Mononuclear cell (primary cell): ENCODE results near the gene PARVA. TPM values are rescaled to one million over a fixed set of nuclear protein-coding genes. Genes with fewer than 3 reads are reported as not detected.

Source experiments
- H3K27me3 ChIP-seq: 2 replicates; pipeline ENCODE4 v1.6.0; 2011; ENCODE audit warnings: low read length, control low read depth; ENCODE audit not compliant: insufficient read depth
- H3K4me1 ChIP-seq: 2 replicates; pipeline ENCODE4 v1.5.1; 2011; ENCODE audit warnings: mild to moderate bottlenecking, low read length, control low read depth; ENCODE audit not compliant: insufficient read depth
- H3K4me3 ChIP-seq: 2 replicates; pipeline ENCODE4 v1.5.1; 2011; ENCODE audit warnings: mild to moderate bottlenecking, low read length, moderate library complexity
- H3K9me3 ChIP-seq: 2 replicates; pipeline ENCODE4 v1.5.1; 2011; ENCODE audit warnings: low read depth, mild to moderate bottlenecking, control low read depth, low read length
- total RNA-seq: library from RNA; depleted of rRNA; stranded (reverse); fragments of >200 nt; gene quantifications from one replicate; pipeline ENCODE4 v1.2.3, GENCODE V29; 2012

The PARVA gene
- total RNA-seq, 1 donor = 0.21 TPM

DNA sequence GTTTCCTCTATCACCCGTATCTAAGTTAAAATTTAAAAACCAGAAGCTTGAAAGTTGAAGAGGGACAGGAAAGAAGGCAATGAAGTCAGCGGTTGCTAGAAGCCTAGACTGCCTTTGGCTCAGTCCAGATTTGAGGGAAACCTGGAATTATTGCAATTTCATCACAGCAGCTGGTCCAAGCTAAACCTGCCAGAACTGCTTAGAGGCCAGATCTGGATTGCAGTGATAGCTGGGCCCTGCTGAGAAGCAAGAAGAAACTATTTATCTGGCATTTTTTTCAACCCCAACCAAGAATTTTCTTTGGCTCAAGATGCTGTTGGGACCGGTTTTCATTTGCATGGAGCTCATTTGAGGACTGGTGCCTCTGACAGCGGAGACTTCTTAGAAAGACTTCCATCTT is 175.3 kb downstream of the PARVA start:
- Histone ChIP-seq H3K4me1 (no peaks in the 10 kb centered on the region), H3K27me3 (no peaks in the 10 kb centered on the region), H3K4me3 (no peak overlapping the region), H3K9me3 (peaks cover 9% of the 10 kb centered on the region)

DNA sequence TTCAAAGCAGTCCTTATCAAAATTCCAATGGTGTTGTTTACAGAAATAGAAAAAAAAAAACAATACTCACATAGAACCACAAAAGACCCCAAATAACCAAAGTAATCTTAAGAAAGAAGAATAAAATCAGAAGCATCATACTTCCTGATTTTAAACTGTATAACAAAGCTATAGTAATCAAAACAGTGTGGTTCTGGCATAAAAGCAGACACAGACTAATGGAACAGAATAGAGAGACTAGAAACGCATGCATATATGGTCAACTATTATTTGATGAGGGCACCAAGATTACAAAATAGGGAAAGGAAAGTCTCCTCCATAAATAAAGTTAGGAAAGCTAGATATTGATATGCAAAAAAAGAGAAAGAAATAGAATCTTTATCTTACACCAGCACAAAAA is 176.8 kb downstream of the PARVA start:
- Histone ChIP-seq H3K27me3 (no peaks in the 10 kb centered on the region), H3K4me3 (no peak overlapping the region), H3K4me1 (no peaks in the 10 kb centered on the region), H3K9me3 (peaks cover 9% of the 10 kb centered on the region)

DNA sequence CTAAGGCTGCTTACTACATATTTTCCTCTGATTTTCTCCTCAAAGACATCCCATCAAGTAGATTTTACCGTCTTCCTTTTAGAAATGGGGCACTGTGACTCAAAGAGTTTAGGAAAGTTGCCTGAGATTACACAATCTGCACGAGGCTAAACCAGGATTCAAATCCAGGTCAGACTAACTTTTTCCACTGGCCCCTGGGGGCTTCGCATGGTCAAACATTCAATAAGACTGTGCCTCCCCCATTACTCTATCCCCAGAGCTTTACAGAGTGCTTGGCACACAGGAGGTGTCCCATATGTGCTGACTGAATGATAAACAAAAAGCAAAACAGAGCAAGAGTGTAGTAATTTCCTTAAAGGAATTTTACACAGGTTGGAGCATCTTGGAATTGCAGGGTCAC is 178.8 kb downstream of the PARVA start:
- Histone ChIP-seq H3K4me3 (no peak overlapping the region), H3K27me3 (peaks cover 3% of the 10 kb centered on the region), H3K9me3 (peaks cover 9% of the 10 kb centered on the region), H3K4me1 (no peaks in the 10 kb centered on the region)

DNA sequence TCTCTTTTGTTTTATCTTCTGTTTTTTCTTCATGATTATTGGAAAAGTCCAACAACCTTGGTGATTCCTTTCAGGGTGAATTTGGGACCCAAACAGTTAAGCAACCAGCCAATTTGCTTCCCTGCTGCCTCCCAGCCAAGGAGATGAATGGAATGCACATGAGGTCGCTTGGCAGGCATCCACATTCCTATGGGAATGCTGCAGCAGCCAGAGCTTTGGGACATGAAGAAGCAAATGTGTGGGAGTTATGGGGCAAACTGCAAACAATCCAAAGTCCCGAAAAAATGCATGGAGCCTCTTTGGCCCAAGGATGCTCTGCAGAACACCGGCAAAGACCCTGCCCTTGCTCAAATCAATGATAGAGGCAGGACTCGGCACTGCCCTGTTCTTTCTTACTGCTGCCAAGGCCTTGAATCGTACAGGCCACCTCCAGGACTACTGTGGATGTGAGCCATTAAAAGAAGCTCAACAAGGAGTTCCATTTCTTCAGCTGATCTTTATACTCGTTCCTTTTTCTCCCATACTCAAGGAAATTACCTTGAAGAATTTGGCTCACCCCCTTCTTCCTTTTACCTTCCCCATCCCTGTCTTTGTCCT is 179.5 kb downstream of the PARVA start:
- Histone ChIP-seq H3K4me3 (no peak overlapping the region), H3K4me1 (no peaks in the 10 kb centered on the region), H3K27me3 (peaks cover 3% of the 10 kb centered on the region), H3K9me3 (peaks cover 9% of the 10 kb centered on the region)

DNA sequence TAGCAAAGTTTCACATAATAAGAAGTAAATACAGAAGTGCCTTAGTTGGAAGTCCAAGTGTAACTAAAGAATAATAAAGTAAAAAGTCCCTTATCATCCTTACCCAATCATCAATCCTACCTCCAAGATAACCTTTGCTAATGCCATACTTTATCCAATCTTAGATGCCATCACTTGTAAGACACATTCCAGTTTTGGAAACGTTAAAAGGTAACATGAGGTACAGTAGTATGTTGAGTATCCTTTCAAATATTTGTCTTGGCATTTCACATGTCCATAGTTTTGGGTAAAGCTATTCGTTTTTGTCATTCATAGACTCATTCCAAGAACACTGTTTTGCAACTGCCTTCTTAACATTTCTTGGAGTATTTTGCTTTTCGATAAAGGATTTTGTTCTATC is 181.6 kb downstream of the PARVA start:
- no peaks in the 10 kb centered on the region for H3K4me1 ChIP-seq
- no peak overlapping the region for H3K4me3 ChIP-seq
- H3K9me3 ChIP-seq = peaks cover 4% of the 10 kb centered on the region
- peaks cover 3% of the 10 kb centered on the region for H3K27me3 ChIP-seq

DNA sequence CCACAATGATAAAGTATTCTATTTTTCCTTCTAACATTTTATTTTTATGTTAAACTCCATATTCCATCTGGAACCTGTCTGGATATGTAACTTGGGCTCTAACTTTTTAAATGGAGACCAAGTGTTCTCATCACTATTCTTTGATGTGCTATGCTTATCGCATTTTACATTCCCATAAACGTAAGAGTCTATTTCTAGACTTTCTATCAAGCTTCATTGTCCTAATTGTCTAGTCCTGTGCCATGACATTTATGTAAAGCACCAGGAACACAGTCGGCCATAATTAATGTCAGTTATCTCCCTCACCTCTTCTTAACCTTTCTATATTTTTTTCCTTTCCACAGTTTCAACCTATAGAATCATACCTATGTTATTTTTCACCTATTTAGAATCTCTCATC is 183.0 kb downstream of the PARVA start:
- H3K9me3 ChIP-seq = no peaks in the 10 kb centered on the region
- H3K27me3 ChIP-seq = peaks cover 3% of the 10 kb centered on the region
- no peak overlapping the region for H3K4me3 ChIP-seq
- no peaks in the 10 kb centered on the region for H3K4me1 ChIP-seq

DNA sequence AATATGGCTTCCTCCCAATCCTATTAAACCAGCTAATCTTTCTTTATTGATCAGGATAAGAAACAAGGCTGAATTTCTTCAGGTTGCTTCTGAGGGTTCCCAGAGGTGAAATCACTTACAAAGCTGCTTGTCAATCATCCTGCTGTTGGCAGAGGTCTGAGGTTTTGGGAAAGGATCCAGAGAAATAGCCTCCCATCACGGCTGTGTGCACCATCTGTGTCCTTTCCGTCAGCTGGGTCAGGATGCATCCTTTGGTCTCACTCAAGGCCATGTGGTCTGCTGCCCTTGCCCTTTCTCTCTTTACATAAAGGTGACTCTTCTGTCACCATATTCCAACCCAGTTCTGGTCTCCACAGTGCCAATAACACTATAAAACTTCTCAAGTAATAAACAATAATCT is 183.5 kb downstream of the PARVA start:
- H3K27me3 ChIP-seq = peaks cover 3% of the 10 kb centered on the region
- H3K4me1 ChIP-seq = no peaks in the 10 kb centered on the region
- H3K9me3 ChIP-seq = no peaks in the 10 kb centered on the region
- no peak overlapping the region for H3K4me3 ChIP-seq

DNA sequence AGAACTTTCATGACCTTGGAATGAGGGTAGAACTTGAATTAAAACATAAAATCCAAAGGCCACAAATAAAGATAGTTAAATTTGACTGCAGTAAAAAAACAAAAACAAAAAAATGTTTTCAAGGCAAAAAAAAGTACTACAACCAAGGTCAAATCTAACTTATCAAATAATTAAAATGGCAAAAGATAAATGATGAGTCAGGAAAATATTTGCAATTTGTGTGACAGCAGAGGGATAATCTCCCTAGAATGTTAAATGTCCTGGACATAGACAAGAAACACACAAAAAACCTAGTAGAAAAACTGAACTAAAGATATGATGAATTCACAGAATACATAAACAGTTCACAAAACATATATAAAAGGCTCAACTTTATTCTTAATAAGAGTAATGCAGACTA is 186.6 kb downstream of the PARVA start:
- Histone ChIP-seq H3K4me3 (no peak overlapping the region), H3K9me3 (no peaks in the 10 kb centered on the region), H3K27me3 (peaks cover 3% of the 10 kb centered on the region), H3K4me1 (no peaks in the 10 kb centered on the region)

DNA sequence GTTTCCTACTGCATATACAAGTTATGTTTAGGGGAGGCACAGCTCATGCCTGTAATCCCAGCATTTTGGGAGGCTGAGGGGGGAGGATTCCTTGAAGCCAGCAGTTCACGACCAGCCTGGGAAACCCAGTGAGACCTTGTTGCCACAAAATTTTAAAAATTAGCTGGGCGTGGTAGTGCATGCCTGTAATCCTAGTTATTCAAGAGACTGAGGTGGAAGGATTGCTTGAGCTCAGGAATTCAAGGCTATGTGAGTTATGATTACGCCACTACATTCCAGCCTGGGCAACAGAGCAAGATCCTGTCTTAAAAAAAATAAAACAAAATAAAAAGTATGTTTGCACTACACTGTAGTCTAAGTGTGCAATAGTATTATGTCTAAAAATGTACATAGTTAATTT is 188.0 kb downstream of the PARVA start:
- Histone ChIP-seq H3K4me1 (no peaks in the 10 kb centered on the region), H3K4me3 (no peak overlapping the region), H3K27me3 (peaks cover 3% of the 10 kb centered on the region), H3K9me3 (no peaks in the 10 kb centered on the region)

DNA sequence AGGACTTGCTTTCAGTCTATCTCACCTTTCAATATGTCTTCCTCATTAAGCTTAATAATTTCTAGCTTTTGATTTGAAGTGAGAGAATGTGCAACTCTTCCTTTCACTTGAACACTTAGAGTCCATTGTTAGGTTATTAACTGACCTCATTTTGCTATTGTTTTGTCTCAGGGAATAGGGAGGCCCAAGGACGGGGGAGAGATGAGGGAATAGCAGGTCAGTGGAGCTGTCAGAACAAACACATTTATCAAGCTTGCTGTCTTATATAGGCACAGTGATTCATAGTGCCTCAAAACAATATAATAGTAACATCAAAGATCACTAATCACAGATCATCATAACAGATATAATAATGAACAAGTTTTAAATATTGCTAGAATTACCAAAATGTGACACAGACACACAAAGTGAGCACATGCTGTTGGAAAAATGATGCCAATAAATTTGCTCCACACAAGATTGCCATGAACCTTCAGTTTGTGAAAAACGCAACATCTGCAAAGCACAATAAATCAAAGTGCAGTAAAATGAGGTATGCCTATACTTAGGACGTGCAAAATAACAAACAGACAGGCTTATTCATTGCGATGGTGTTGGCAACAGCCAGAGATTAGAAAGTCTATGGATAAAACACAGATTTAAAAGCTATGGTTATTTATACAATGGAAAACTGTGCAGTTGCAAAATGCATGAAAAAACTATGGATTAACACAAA is 190.5 kb downstream of the PARVA start:
- Histone ChIP-seq H3K4me1 (no peaks in the 10 kb centered on the region), H3K9me3 (no peaks in the 10 kb centered on the region), H3K27me3 (no peaks in the 10 kb centered on the region), H3K4me3 (no peak overlapping the region)

DNA sequence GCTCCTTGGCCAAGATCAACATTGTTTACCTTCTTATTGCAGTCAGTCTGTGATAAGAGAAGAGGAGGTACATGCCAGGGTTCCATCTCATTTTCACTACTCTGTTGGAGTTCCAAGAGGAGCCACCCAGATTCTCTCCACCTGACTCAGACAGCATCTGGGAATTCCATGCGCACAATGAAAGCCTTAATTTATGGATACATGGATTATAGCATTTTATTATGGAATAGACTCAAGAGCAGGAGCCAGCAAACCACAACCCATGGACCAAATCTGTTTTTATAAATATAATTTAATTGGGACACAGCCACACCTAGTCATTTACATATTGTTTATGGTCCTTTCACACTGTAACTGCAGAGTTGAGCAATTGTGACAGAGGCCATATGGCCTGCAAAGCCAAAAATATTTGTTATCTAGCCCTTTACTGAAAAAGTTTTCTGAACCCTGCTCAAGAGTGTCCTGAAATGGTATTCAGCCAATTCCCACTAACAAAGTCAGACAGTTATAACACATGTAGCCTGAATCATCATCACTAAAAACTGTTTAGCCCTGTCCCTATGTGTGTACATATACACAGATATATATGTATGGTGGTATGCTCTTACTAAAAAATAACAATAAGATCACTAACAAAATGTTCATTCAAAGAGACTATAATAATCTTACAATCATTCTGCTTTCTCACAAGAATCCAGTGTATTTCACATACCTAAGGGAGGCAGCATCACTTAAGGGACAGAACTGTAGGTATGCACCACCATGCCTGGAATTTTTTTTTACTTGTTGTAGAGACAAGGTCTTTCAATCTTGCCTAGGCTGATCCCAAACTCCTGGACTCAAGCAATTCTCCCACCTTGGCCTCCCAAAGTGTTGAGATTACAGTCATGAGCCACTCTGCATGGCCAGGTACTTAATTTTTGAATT is 192.4 kb downstream of the PARVA start:
- H3K9me3 ChIP-seq = no peaks in the 10 kb centered on the region
- H3K4me3 ChIP-seq = no peak overlapping the region
- H3K27me3 ChIP-seq = no peaks in the 10 kb centered on the region
- no peaks in the 10 kb centered on the region for H3K4me1 ChIP-seq

DNA sequence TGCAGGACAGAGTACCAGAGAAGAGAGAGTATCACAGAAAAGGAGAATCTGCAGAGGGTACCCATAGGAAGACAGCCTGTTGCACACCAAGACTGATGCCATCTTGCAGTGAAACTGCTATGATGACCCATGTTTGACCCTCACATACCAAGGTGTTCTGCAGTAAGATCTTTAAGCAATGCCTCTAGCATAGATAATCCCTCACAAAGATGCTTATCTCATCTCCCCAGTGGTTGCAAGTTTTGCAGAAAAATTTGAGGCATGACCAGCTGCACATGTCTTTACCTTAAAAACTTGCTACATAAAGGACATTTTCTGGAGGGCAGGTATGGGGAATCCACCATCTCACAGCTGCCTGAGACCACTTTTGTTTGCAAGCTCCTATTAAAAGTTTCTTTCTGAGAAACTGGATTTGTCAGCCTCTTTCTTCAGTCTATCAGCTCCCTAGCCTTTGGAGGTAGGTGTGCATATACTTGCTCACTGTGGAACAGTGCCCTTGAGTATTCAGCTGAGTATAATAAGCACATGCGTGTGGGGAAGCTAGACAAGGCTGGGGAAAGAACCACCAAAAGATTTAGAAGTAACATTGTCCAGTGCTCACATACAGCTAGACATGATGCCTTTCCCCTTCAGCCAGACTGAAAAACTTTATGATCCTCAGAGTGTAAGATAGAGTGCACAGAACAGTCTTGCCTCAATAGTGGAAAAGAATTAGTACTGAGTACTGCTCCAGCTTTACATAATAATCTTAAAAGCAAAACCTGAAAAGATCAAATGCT is 196.5 kb downstream of the PARVA start:
- Histone ChIP-seq H3K4me3 (no peak overlapping the region), H3K4me1 (no peaks in the 10 kb centered on the region), H3K9me3 (no peaks in the 10 kb centered on the region), H3K27me3 (no peaks in the 10 kb centered on the region)

DNA sequence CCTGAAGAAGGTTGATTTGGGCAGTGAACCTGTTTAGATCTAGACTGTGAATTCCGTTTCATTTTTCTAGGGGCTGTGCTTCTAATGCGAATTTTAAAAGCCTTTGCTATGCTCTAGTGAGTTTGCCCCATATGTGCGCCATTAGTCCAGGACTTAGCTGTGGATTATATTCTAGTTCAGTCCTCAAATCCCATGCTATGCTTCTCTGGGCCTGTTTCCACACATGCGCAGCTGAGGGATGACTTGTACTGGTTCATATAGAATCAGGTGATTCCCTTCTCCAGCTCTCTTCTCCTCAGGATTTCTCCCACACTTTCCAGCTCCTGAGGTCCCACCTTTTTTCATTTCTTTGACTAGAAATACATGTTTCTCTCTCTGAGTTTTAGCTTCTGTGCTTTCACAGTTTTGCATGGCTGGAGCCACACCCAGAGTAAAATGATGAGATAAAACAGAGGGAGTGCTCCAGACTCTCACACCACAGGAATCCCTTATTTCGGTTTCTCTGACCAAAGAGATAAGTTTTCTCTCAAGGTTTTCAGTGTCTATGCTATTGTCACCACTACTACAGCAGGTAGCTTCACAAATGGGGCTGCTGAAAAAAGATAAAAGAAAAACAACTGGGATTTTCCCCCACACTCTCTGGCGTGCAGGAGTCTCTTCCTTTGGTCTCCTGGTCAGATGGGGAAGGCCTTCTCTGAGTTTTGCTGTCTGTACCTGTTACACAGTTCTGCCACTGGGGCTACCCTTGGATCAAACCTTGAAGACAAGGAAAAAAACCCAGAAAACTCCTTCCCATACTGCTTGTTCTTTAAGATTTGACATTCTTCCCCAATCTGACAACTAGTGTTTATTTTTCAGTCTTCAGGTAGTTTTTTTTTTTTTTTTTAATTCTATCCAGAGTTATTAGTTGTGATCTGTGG is 200.6 kb downstream of the PARVA start:
- H3K4me3 ChIP-seq = no peak overlapping the region
- H3K9me3 ChIP-seq = no peaks in the 10 kb centered on the region
- no peaks in the 10 kb centered on the region for H3K27me3 ChIP-seq
- H3K4me1 ChIP-seq = no peaks in the 10 kb centered on the region

DNA sequence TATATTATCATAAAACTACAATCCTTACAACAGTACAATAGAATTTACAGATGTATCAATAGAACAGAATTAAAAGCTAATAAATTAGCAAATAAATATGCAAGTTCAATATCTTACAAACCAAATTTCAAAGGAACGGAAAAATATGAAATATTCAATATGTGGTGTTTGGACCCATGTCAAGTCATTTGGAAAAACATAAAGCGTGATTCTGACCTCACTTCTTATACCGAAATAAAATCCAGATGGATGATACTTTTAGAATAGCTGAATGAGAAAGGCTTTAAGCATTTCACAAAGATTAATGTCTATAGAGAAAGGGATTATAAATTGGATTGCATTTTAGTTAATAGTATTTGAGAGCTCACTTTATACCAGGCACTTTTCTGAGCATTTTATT is 204.0 kb downstream of the PARVA start:
- no peaks in the 10 kb centered on the region for H3K9me3 ChIP-seq
- no peaks in the 10 kb centered on the region for H3K27me3 ChIP-seq
- H3K4me3 ChIP-seq = no peak overlapping the region
- H3K4me1 ChIP-seq = no peaks in the 10 kb centered on the region
